ENCODE measurements around the gene CDY2B. TPM values are rescaled to one million over a fixed set of nuclear protein-coding genes. Genes with fewer than 3 reads are reported as not detected.

The CDY2B gene
- total RNA-seq, 4 donors from 2014 or later, result not detected

Other genes starting within 250 kb of the CDY2B start
- gene CDY2A, start 145.6 kb upstream of the CDY2B start, total RNA-seq, result not detected